ENCODE data around the gene FOXP4. TPM values are rescaled to one million over a fixed set of nuclear protein-coding genes. Genes with fewer than 3 reads are reported as not detected.

The FOXP4 gene
- total and polyA plus RNA-seq, 5 donors from 2014 or later, result 0.26 to 9.9 (median 0.38) TPM

DNA sequence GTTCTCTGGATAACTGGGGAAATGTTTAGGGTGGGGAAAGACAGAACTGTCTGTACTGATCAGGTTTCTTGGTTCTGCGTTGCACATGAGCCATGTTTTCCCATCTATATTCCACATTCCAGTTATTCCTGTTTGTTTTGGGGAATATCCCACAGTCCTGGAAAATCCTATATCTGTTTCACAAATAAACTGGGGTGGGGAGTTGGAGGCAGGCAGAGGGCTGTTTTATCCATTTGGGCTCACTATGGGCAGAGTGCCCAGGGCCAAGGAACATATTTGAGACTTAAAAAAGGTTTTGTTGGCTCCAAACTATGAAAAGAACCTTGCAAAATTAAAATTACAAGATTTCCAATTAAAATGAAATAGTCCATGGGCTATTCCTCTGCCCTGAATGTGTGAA is 21.5 kb downstream of the FOXP4 start:
- ATAC-seq (ENCODE audit: low read depth in 2 of 2) (no peak), DNase-seq (no peak)
- no peaks in the 10 kb centered on the region for H3K27me3 Mint-ChIP-seq
- Histone ChIP-seq H3K36me3 (ENCODE audit: control insufficient read depth, insufficient read depth, low read length) (peaks cover 10% of the 10 kb centered on the region), H3K9me3 (ENCODE audit: control insufficient read depth in 2 of 2, low read length in 2 of 2) (no peaks in the 10 kb centered on the region), H3K27ac (ENCODE audit: insufficient read depth, low read length, poor library complexity, severe bottlenecking) (no peak overlapping the region), H3K4me1 (ENCODE audit: control insufficient read depth, insufficient read depth, low read length, poor library complexity, severe bottlenecking) (no peaks in the 10 kb centered on the region), H3K4me3 (ENCODE audit: low read depth, low read length) (no peak overlapping the region), H3K27me3 (ENCODE audit: control insufficient read depth, insufficient read depth, low read length) (no peaks in the 10 kb centered on the region)
- peaks cover 34% of the 10 kb centered on the region for H3K36me3 Mint-ChIP-seq
- H3K27ac Mint-ChIP-seq, result no peak overlapping the region
- H3K4me3 Mint-ChIP-seq, result no peak overlapping the region
- H3K9me3 Mint-ChIP-seq, result no peaks in the 10 kb centered on the region
- peaks cover 0 to 9% (median 1%) of the 10 kb centered on the region in 4 donors for H3K4me1 Mint-ChIP-seq

GRCh38 chr6:41568202-41568584 is 22.0 kb downstream of the FOXP4 start:
- Histone ChIP-seq H3K9me3 (ENCODE audit: control insufficient read depth in 2 of 2, low read length in 2 of 2) (no peaks in the 10 kb centered on the region), H3K4me3 (ENCODE audit: low read depth, low read length) (no peak overlapping the region), H3K27ac (ENCODE audit: insufficient read depth, low read length, poor library complexity, severe bottlenecking) (no peak overlapping the region), H3K27me3 (ENCODE audit: control insufficient read depth, insufficient read depth, low read length) (no peaks in the 10 kb centered on the region), H3K36me3 (ENCODE audit: control insufficient read depth, insufficient read depth, low read length) (peaks cover 10% of the 10 kb centered on the region), H3K4me1 (ENCODE audit: control insufficient read depth, insufficient read depth, low read length, poor library complexity, severe bottlenecking) (no peaks in the 10 kb centered on the region)
- Mint-ChIP-seq H3K27ac (no peak overlapping the region), H3K27me3 (no peaks in the 10 kb centered on the region), H3K9me3 (no peaks in the 10 kb centered on the region), H3K4me1 (peaks cover 0 to 6% (median 2%) of the 10 kb centered on the region in 4 donors), H3K4me3 (peak overlapping the region in 1 of 4 donors; percentile 34), H3K36me3 (peaks cover 39% of the 10 kb centered on the region)
- ATAC-seq (ENCODE audit: low read depth in 2 of 2) (no peak), DNase-seq (no peak)

GRCh38 chr6:41568585-41569384 is 22.6 kb downstream of the FOXP4 start:
- no peak for DNase-seq
- no peak for ATAC-seq (ENCODE audit: low read depth in 2 of 2)

GRCh38 chr6:41570259-41570615 is 24.1 kb downstream of the FOXP4 start:
- no peak overlapping the region for H3K27ac Mint-ChIP-seq
- Histone ChIP-seq H3K4me1 (ENCODE audit: control insufficient read depth, insufficient read depth, low read length, poor library complexity, severe bottlenecking) (no peaks in the 10 kb centered on the region), H3K36me3 (ENCODE audit: control insufficient read depth, insufficient read depth, low read length) (peaks cover 10% of the 10 kb centered on the region), H3K27ac (ENCODE audit: insufficient read depth, low read length, poor library complexity, severe bottlenecking) (no peak overlapping the region), H3K27me3 (ENCODE audit: control insufficient read depth, insufficient read depth, low read length) (no peaks in the 10 kb centered on the region), H3K9me3 (ENCODE audit: control insufficient read depth in 2 of 2, low read length in 2 of 2) (no peaks in the 10 kb centered on the region), H3K4me3 (ENCODE audit: low read depth, low read length) (no peak overlapping the region)
- H3K4me1 Mint-ChIP-seq, result peaks cover 0 to 3% (median 0%) of the 10 kb centered on the region in 4 donors
- DNase-seq (no peak), ATAC-seq (ENCODE audit: low read depth in 2 of 2) (no peak)
- H3K27me3 Mint-ChIP-seq, result no peaks in the 10 kb centered on the region
- no peak overlapping the region for H3K4me3 Mint-ChIP-seq
- H3K36me3 Mint-ChIP-seq, result peaks cover 35% of the 10 kb centered on the region
- H3K9me3 Mint-ChIP-seq, result no peaks in the 10 kb centered on the region

More at GRCh38 chr6:41568585-41569384, 22.6 kb downstream of the FOXP4 start:
- peaks cover 10% of the 10 kb centered on the region for H3K36me3 ChIP-seq (ENCODE audit: control insufficient read depth, insufficient read depth, low read length)
- no peaks in the 10 kb centered on the region for H3K4me1 ChIP-seq (ENCODE audit: control insufficient read depth, insufficient read depth, low read length, poor library complexity, severe bottlenecking)
- no peaks in the 10 kb centered on the region for H3K27me3 ChIP-seq (ENCODE audit: control insufficient read depth, insufficient read depth, low read length)
- Mint-ChIP-seq H3K4me1 (peaks cover 0 to 5% (median 2%) of the 10 kb centered on the region in 4 donors), H3K4me3 (peak overlapping the region in 1 of 4 donors; percentile 34), H3K27ac (peak overlapping the region in 2 of 3 donors; percentile 46 to 53), H3K27me3 (no peaks in the 10 kb centered on the region), H3K36me3 (peaks cover 39% of the 10 kb centered on the region), H3K9me3 (no peaks in the 10 kb centered on the region)
- no peaks in the 10 kb centered on the region for H3K9me3 ChIP-seq (ENCODE audit: control insufficient read depth in 2 of 2, low read length in 2 of 2)
- no peak overlapping the region for H3K27ac ChIP-seq (ENCODE audit: insufficient read depth, low read length, poor library complexity, severe bottlenecking)
- H3K4me3 ChIP-seq (ENCODE audit: low read depth, low read length), result no peak overlapping the region

GRCh38 chr6:41571021-41571780 is 25.0 kb downstream of the FOXP4 start:
- H3K27me3 Mint-ChIP-seq, result no peaks in the 10 kb centered on the region
- no peak overlapping the region for H3K27ac Mint-ChIP-seq
- no peaks in the 10 kb centered on the region for H3K9me3 ChIP-seq (ENCODE audit: control insufficient read depth in 2 of 2, low read length in 2 of 2)
- H3K9me3 Mint-ChIP-seq, result peaks cover 0 to under 1% (median 0%) of the 10 kb centered on the region in 7 donors
- DNase-seq (no peak), ATAC-seq (ENCODE audit: low read depth in 2 of 2) (no peak)
- H3K36me3 ChIP-seq (ENCODE audit: control insufficient read depth, insufficient read depth, low read length), result peaks cover 5% of the 10 kb centered on the region
- no peak overlapping the region for H3K4me3 Mint-ChIP-seq
- H3K27me3 ChIP-seq (ENCODE audit: control insufficient read depth, insufficient read depth, low read length), result no peaks in the 10 kb centered on the region
- peaks cover 28% of the 10 kb centered on the region for H3K36me3 Mint-ChIP-seq
- H3K27ac ChIP-seq (ENCODE audit: insufficient read depth, low read length, poor library complexity, severe bottlenecking), result no peak overlapping the region
- H3K4me1 ChIP-seq (ENCODE audit: control insufficient read depth, insufficient read depth, low read length, poor library complexity, severe bottlenecking), result no peaks in the 10 kb centered on the region
- H3K4me3 ChIP-seq (ENCODE audit: low read depth, low read length), result no peak overlapping the region
- peaks cover 0 to 3% (median 0%) of the 10 kb centered on the region in 4 donors for H3K4me1 Mint-ChIP-seq

DNA sequence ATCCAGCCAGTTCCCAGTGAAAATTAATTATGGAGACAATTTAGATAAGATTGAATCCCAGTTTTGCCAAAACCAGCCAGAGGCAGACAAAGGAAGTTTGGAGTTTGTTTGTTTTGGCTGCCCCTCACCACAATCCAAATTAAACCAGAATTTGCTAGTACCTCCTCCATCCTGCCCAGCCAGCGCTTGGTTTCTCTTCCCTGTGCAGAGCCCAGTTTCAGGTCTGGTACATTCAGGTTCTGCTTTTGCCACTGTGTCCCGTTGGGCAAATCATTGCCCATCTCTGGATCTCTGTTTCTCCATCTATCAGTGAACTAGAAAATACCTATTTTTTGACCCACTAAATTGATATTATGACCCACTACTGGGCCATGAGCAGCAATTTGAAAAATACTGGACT is 26.4 kb downstream of the FOXP4 start:
- Mint-ChIP-seq H3K27me3 (no peaks in the 10 kb centered on the region), H3K4me1 (peaks cover 0 to 3% (median 1%) of the 10 kb centered on the region in 4 donors), H3K27ac (no peak overlapping the region), H3K36me3 (peaks cover 30% of the 10 kb centered on the region), H3K9me3 (peaks cover 0 to 3% (median 0%) of the 10 kb centered on the region in 7 donors), H3K4me3 (no peak overlapping the region)
- Histone ChIP-seq H3K27me3 (ENCODE audit: control insufficient read depth, insufficient read depth, low read length) (no peaks in the 10 kb centered on the region), H3K4me1 (ENCODE audit: control insufficient read depth, insufficient read depth, low read length, poor library complexity, severe bottlenecking) (no peaks in the 10 kb centered on the region), H3K36me3 (ENCODE audit: control insufficient read depth, insufficient read depth, low read length) (peaks cover 3% of the 10 kb centered on the region), H3K4me3 (ENCODE audit: low read depth, low read length) (no peak overlapping the region), H3K9me3 (ENCODE audit: control insufficient read depth in 2 of 2, low read length in 2 of 2) (no peaks in the 10 kb centered on the region), H3K27ac (ENCODE audit: insufficient read depth, low read length, poor library complexity, severe bottlenecking) (no peak overlapping the region)
- ATAC-seq (ENCODE audit: low read depth in 2 of 2) (no peak), DNase-seq (no peak)

GRCh38 chr6:41573276-41573675 is 27.1 kb downstream of the FOXP4 start:
- Histone ChIP-seq H3K4me1 (ENCODE audit: control insufficient read depth, insufficient read depth, low read length, poor library complexity, severe bottlenecking) (no peaks in the 10 kb centered on the region), H3K9me3 (ENCODE audit: control insufficient read depth in 2 of 2, low read length in 2 of 2) (no peaks in the 10 kb centered on the region), H3K27me3 (ENCODE audit: control insufficient read depth, insufficient read depth, low read length) (no peaks in the 10 kb centered on the region), H3K27ac (ENCODE audit: insufficient read depth, low read length, poor library complexity, severe bottlenecking) (no peak overlapping the region), H3K36me3 (ENCODE audit: control insufficient read depth, insufficient read depth, low read length) (peaks cover 3% of the 10 kb centered on the region), H3K4me3 (ENCODE audit: low read depth, low read length) (no peak overlapping the region)
- H3K27ac Mint-ChIP-seq, result no peak overlapping the region
- peaks cover 0 to 3% (median 0%) of the 10 kb centered on the region in 7 donors for H3K9me3 Mint-ChIP-seq
- H3K4me3 Mint-ChIP-seq, result no peak overlapping the region
- H3K36me3 Mint-ChIP-seq, result peaks cover 28% of the 10 kb centered on the region
- H3K4me1 Mint-ChIP-seq, result peaks cover 0 to 5% (median 2%) of the 10 kb centered on the region in 4 donors
- H3K27me3 Mint-ChIP-seq, result no peaks in the 10 kb centered on the region
- ATAC-seq (ENCODE audit: low read depth in 2 of 2) (no peak), DNase-seq (no peak)

All from CD4-positive, CD25-positive, alpha-beta regulatory T cell (primary cell).